ENCODE data around the gene IFT25.

Gene IFT25

DNA sequence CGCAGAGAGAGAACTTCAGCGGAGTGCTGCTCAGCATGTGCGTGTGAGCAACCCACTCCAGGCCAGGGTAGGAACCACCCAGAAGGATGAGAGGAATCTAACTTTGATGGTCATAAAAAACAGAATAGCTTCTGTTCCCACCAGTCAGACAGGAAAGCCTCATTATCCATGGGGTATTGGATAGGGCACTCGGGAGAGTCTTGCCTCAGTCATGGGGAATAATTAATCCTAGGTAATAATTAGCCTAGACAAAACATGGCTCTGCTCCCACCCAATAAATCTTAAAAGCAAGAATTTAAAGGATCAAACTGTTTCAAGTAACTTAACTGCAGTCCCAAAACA lies 37.2 kb upstream of the IFT25 start:
- Mint-ChIP-seq H3K27ac (peak overlapping the region; percentile 60), H3K4me1 (peaks cover 49% of the 10 kb centered on the region), H3K27me3 (ENCODE audit: low read depth, poor library complexity) (peaks cover 19% of the 10 kb centered on the region), H3K36me3 (ENCODE audit: low read depth) (no peaks in the 10 kb centered on the region), H3K4me3 (peak overlapping the region; percentile 72), H3K9me3 (no peaks in the 10 kb centered on the region)
- DNase-seq = no peak
- TF ChIP-seq, protein P1, sequence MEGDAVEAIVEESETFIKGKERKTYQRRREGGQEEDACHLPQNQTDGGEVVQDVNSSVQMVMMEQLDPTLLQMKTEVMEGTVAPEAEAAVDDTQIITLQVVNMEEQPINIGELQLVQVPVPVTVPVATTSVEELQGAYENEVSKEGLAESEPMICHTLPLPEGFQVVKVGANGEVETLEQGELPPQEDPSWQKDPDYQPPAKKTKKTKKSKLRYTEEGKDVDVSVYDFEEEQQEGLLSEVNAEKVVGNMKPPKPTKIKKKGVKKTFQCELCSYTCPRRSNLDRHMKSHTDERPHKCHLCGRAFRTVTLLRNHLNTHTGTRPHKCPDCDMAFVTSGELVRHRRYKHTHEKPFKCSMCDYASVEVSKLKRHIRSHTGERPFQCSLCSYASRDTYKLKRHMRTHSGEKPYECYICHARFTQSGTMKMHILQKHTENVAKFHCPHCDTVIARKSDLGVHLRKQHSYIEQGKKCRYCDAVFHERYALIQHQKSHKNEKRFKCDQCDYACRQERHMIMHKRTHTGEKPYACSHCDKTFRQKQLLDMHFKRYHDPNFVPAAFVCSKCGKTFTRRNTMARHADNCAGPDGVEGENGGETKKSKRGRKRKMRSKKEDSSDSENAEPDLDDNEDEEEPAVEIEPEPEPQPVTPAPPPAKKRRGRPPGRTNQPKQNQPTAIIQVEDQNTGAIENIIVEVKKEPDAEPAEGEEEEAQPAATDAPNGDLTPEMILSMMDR (IDR thresholded peaks at IDR 0.05) = no peak

DNA sequence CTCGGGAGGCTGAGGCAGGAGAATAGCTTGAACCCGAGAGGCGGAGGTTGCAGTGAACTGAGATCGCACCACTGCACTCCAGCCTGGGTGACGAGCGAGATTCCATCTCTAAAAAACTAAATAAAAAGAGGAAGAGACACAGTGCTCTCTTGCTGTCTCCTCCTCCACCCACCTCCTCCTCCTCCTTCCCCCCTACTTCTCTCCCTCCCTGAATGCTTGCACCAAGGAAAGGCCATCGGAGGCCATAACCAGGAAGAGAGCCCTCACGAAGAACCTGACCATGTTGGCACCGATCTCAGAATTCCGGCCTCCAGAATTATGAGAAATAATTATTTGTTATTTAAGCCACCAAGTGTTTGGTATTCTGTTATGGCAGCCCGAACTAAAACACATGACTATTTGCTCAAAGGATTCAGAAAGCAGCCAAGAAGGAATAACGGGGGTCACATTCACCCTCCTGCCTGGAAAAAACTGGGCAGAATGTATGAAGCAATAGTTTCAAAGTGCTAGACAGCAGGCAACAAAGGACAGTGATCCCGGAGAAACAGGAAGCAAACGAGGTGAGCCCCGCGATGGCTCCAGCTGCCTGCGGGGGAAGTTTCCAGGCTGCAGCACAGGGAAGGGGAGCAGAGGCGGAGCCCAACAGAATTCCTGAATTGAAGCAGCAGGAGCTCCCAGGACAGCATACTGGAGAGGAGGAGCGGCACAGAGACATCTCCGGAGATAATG lies 36.7 kb upstream of the IFT25 start:
- H3K27me3 Mint-ChIP-seq (ENCODE audit: low read depth, poor library complexity) = peaks cover 17% of the 10 kb centered on the region
- no peaks in the 10 kb centered on the region for H3K9me3 Mint-ChIP-seq
- DNase-seq = peak; percentile 42
- H3K4me3 Mint-ChIP-seq = peak overlapping the region; percentile 72
- peaks cover 49% of the 10 kb centered on the region for H3K4me1 Mint-ChIP-seq
- TF ChIP-seq, protein P1 (IDR thresholded peaks at IDR 0.05) = no peak
- no peaks in the 10 kb centered on the region for H3K36me3 Mint-ChIP-seq (ENCODE audit: low read depth)
- H3K27ac Mint-ChIP-seq = peak overlapping the region; percentile 60

DNA sequence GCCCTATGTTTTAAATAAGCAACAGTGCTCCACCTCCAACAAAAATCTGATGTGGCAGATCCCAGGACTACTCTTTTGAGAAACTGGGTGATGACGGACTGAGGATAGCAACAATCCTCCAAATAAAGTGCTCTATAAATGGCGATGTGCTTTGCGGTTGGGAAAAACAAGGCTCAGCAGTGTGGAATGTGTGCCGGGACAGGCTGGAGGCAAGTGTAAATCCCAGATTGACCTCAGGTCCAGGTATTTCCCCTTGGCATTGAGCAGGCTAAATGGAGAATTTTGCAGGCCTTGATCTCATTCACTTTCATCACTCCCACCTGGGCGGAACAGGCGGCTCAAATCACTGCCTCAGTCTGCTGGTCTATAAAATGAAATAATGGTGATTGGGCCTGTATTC lies 35.7 kb upstream of the IFT25 start:
- H3K27ac Mint-ChIP-seq = no peak overlapping the region
- H3K4me1 Mint-ChIP-seq = peaks cover 49% of the 10 kb centered on the region
- no peaks in the 10 kb centered on the region for H3K9me3 Mint-ChIP-seq
- TF ChIP-seq, protein P1 (IDR thresholded peaks at IDR 0.05) = no peak
- peaks cover 17% of the 10 kb centered on the region for H3K27me3 Mint-ChIP-seq (ENCODE audit: low read depth, poor library complexity)
- H3K36me3 Mint-ChIP-seq (ENCODE audit: low read depth) = no peaks in the 10 kb centered on the region
- no peak for DNase-seq
- no peak overlapping the region for H3K4me3 Mint-ChIP-seq

DNA sequence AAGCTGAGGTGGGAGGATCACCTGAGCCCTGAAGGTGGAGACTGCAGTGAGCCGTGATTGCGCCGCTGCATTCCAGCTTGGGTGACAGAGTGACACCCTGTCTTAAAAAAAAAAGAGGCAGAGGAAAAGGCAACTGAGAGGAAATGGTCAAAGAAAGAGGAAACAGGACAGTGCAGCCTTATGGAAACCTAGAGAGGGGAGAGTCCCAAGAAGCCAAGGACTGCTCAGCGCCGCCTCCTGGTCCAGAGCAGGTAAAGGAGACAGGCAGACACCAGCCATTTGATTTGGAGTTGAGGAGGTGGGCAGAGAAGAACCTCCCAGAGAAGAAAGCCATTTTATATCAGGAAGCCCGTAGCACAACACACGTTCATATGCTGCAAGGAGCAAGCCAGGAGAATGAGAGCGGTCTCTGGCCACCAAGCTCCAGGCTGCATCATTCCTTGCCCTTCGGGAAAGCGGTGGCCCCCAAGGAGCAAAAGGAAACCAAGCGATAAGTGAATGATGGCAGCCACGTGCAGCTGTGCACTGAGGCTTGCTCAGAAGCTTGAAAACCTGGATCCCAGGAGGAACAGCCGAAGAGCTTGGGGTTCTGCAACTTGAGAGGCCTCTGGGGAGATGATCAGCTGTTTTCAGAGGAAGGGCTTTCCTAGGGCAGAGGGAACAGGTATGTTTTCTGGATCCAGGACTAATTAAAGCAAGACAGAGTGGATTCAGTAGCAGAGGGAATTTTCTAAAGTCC lies 34.4 kb upstream of the IFT25 start:
- Mint-ChIP-seq H3K4me3 (no peak overlapping the region), H3K4me1 (peaks cover 49% of the 10 kb centered on the region)
- TF ChIP-seq, protein P1 (IDR thresholded peaks at IDR 0.05) = no peak

DNA sequence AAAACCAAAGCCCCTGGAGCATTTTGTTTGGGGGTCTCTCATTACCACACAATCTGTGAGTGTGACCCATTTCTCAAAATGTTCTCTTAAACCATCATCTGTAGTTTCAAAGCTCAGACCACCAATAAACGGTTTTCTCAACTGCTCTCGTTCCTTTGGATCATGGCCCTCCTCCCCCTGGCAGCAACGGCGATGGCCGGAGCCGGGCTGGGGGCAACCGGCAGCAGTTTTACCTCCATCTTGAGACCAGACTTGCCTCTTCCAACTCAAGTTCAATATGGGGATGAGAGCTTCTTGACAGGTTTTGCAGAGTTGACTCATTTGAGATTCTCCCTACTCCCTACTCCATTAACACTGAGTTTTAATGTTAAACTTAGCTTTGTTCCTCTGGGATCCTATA lies 30.4 kb upstream of the IFT25 start:
- DNase-seq = no peak
- Mint-ChIP-seq H3K9me3 (no peaks in the 10 kb centered on the region), H3K27me3 (ENCODE audit: low read depth, poor library complexity) (peaks cover 5% of the 10 kb centered on the region), H3K36me3 (ENCODE audit: low read depth) (peaks cover 26% of the 10 kb centered on the region), H3K27ac (no peak overlapping the region), H3K4me1 (peaks cover 27% of the 10 kb centered on the region), H3K4me3 (no peak overlapping the region)
- TF ChIP-seq, protein P1 (IDR thresholded peaks at IDR 0.05) = no peak

More for the DNA sequence above, 34.4 kb upstream of the IFT25 start:
- Mint-ChIP-seq H3K36me3 (ENCODE audit: low read depth) (peaks cover 8% of the 10 kb centered on the region), H3K27me3 (ENCODE audit: low read depth, poor library complexity) (peaks cover 17% of the 10 kb centered on the region), H3K9me3 (no peaks in the 10 kb centered on the region), H3K27ac (peak overlapping the region; percentile 79)
- DNase-seq = peak; percentile 16
